A549 treated with Hydrocortisone at 1 μM for 4 hours (cell line): ENCODE measurements around the gene ESX1. TPM values are rescaled to one million over a fixed set of nuclear protein-coding genes. Genes with fewer than 3 reads are reported as not detected.

Experiments
- total RNA-seq: library from RNA; stranded (reverse); fragments of 200-300 nt; extraction: Qiagen RNA extraction; gene quantifications from 5 replicates; pipeline ENCODE4 v1.2.3, GENCODE V29; 2022

Gene ESX1
- 0.06 to 0.08 TPM in 2 of 5 replicates, not detected in the others for total RNA-seq

GRCh38 chrX:104254442-104255115 is at the start of gene ESX1:
TSS of gene ESX1 (minus strand) at chrX:104254933. CDS start at chrX:104254849, 84 bp downstream.

Other genes with a start within 250 kb of the ESX1 start
- gene H2BW1, start 241.2 kb downstream of the ESX1 start, total RNA-seq: not detected in 5 replicates
- gene H2BW2, start 215.0 kb downstream of the ESX1 start, total RNA-seq: not detected in 5 replicates
- 0.05 to 0.29 TPM (median 0.10 TPM) in 5 replicates for gene TMSB15C, start 178.7 kb downstream of the ESX1 start, total RNA-seq
- 0.12 to 0.16 TPM (median 0.13 TPM) in 3 of 5 replicates, not detected in the others for gene ZCCHC18, start 142.4 kb downstream of the ESX1 start, total RNA-seq
- gene SLC25A53, start 97.9 kb downstream of the ESX1 start, total RNA-seq: 3.7 to 5.8 TPM (median 4.0 TPM) in 5 replicates
- 13.3 to 19.8 TPM (median 18.3 TPM) in 5 replicates for gene FAM199X, start 88.5 kb downstream of the ESX1 start, total RNA-seq